Parathyroid adenoma (tissue), 2 donors: ENCODE measurements around the gene FBXL4.

Experiments
- H2AFZ ChIP-seq: fragments of 300-600 bp; sonication (generic); one replicate; pipeline ENCODE4 v1.7.0; 2017; ENCODE audit warnings: antibody characterized with exemption, mild to moderate bottlenecking
- H3K27ac ChIP-seq: fragments of 300-600 bp; sonication (generic); one replicate; pipeline ENCODE4 v1.7.0; 2017
- H3K27me3 ChIP-seq: fragments of 300-600 bp; sonication (generic); one replicate; pipeline ENCODE4 v1.7.0; 2017; ENCODE audit warnings: low read length; ENCODE audit not compliant: control insufficient read depth, insufficient read depth
- H3K36me3 ChIP-seq: fragments of 300-600 bp; sonication (generic); one replicate; pipeline ENCODE4 v1.7.0; 2017; ENCODE audit warnings: low read length; ENCODE audit not compliant: control insufficient read depth, insufficient read depth
- H3K4me1 ChIP-seq: fragments of 300-600 bp; sonication (generic); one replicate; pipeline ENCODE4 v1.7.0; 2017; ENCODE audit warnings: control low read depth
- H3K4me2 ChIP-seq: fragments of 300-600 bp; sonication (generic); one replicate; pipeline ENCODE4 v1.7.0; 2017; ENCODE audit warnings: low read length
- H3K4me3 ChIP-seq: fragments of 300-600 bp; sonication (generic); one replicate; pipeline ENCODE4 v1.7.0; 2017; ENCODE audit warnings: low read depth, low read length
- H3K79me2 ChIP-seq: fragments of 300-600 bp; sonication (generic); one replicate; pipeline ENCODE4 v1.7.0; 2017; ENCODE audit warnings: control low read depth
- H3K9ac ChIP-seq: fragments of 300-600 bp; sonication (generic); one replicate; pipeline ENCODE4 v1.7.0; 2017; ENCODE audit warnings: mild to moderate bottlenecking
- H3K9me3 ChIP-seq: fragments of 300-600 bp; sonication (generic); one replicate; pipeline ENCODE4 v1.7.0; 2017; ENCODE audit warnings: low read length; ENCODE audit not compliant: control insufficient read depth
- CTCF ChIP-seq: fragments of 300-600 bp; sonication (generic); IDR thresholded peaks from one replicate; pipeline ENCODE4 v1.7.0; 2017; ENCODE audit warnings: antibody characterized with exemption, mild to moderate bottlenecking
- donor health status: primary hyperparathyroidism.

Gene FBXL4

GRCh38 chr6:98970469-98970868 lies 22.7 kb upstream of the FBXL4 start:
- Histone ChIP-seq H3K79me2 (no peaks in the 10 kb centered on the region), H2AFZ (no peak overlapping the region), H3K27ac (no peak overlapping the region), H3K27me3 (no peaks in the 10 kb centered on the region), H3K4me1 (no peaks in the 10 kb centered on the region), H3K36me3 (no peaks in the 10 kb centered on the region), H3K9me3 (no peaks in the 10 kb centered on the region), H3K4me2 (no peak overlapping the region), H3K9ac (no peak overlapping the region), H3K4me3 (no peak overlapping the region)
- TF ChIP-seq CTCF: no peak

- no peak overlapping the region for H3K4me2 ChIP-seq
- H3K9ac ChIP-seq: no peak overlapping the region
- H3K36me3 ChIP-seq: no peaks in the 10 kb centered on the region
- no peak overlapping the region for H3K4me3 ChIP-seq
- no peak overlapping the region for H2AFZ ChIP-seq
- no peaks in the 10 kb centered on the region for H3K79me2 ChIP-seq
- no peak overlapping the region for H3K27ac ChIP-seq
- no peaks in the 10 kb centered on the region for H3K27me3 ChIP-seq
- H3K9me3 ChIP-seq: no peaks in the 10 kb centered on the region
- TF ChIP-seq CTCF: no peak
- H3K4me1 ChIP-seq: no peaks in the 10 kb centered on the region
Observed at GRCh38 chr6:98967616-98968015, 19.9 kb upstream of the FBXL4 start.

GRCh38 chr6:98959631-98960030 lies 11.9 kb upstream of the FBXL4 start:
- no peak overlapping the region for H3K9ac ChIP-seq
- H3K4me1 ChIP-seq: no peaks in the 10 kb centered on the region
- no peak overlapping the region for H3K4me2 ChIP-seq
- no peaks in the 10 kb centered on the region for H3K9me3 ChIP-seq
- H3K4me3 ChIP-seq: no peak overlapping the region
- no peaks in the 10 kb centered on the region for H3K79me2 ChIP-seq
- no peak overlapping the region for H2AFZ ChIP-seq
- no peak overlapping the region for H3K27ac ChIP-seq
- no peaks in the 10 kb centered on the region for H3K27me3 ChIP-seq
- no peak for TF ChIP-seq CTCF
- no peaks in the 10 kb centered on the region for H3K36me3 ChIP-seq

GRCh38 chr6:98958776-98959175 lies 11.0 kb upstream of the FBXL4 start:
- Histone ChIP-seq H3K9me3 (no peaks in the 10 kb centered on the region), H3K27ac (no peak overlapping the region), H3K36me3 (no peaks in the 10 kb centered on the region), H2AFZ (no peak overlapping the region), H3K4me2 (no peak overlapping the region), H3K4me1 (no peaks in the 10 kb centered on the region), H3K9ac (no peak overlapping the region), H3K79me2 (no peaks in the 10 kb centered on the region), H3K27me3 (no peaks in the 10 kb centered on the region), H3K4me3 (no peak overlapping the region)
- no peak for TF ChIP-seq CTCF

- Histone ChIP-seq H3K79me2 (no peaks in the 10 kb centered on the region), H3K4me3 (no peak overlapping the region), H3K27ac (no peak overlapping the region), H3K36me3 (no peaks in the 10 kb centered on the region), H3K27me3 (no peaks in the 10 kb centered on the region), H3K9me3 (no peaks in the 10 kb centered on the region), H3K4me2 (no peak overlapping the region), H2AFZ (no peak overlapping the region), H3K4me1 (no peaks in the 10 kb centered on the region), H3K9ac (no peak overlapping the region)
- TF ChIP-seq CTCF: no peak
Observed at GRCh38 chr6:98957450-98957849, 9.7 kb upstream of the FBXL4 start.
